BLaER1 treated with 17β-estradiol and CSF1 and Interleukin-3, amounts not matched to agents 10 nM and 100 nM (cell line): ENCODE data around the gene TMEM52B.
"Not testable (repeated sequence)": the region's sequence is repeated elsewhere in the genome, so short reads cannot be mapped to it uniquely, and the experiment has no call there.

Experiments used
- H3K27ac ChIP-seq, 11 experiments: shearing (Covaris generic); formaldehyde crosslinking; 2 replicates each; pipeline ENCODE4 v1.8.1; 2022
- H3K27me3 ChIP-seq, 11 experiments: shearing (Covaris generic); formaldehyde crosslinking; 2 replicates each; pipeline ENCODE4 v1.8.1; 2022
- H3K36me3 ChIP-seq, 11 experiments: shearing (Covaris generic); formaldehyde crosslinking; 2 replicates each; pipeline ENCODE4 v1.8.1; 2022
- H3K4me1 ChIP-seq, 10 experiments: shearing (Covaris generic); formaldehyde crosslinking; 2 replicates each; pipeline ENCODE4 v1.8.1; 2022
- H3K4me2 ChIP-seq, 11 experiments: shearing (Covaris generic); formaldehyde crosslinking; 2 replicates each; pipeline ENCODE4 v1.8.1; 2022
- H3K4me3 ChIP-seq, 10 experiments: shearing (Covaris generic); formaldehyde crosslinking; 2 replicates each; pipeline ENCODE4 v1.8.1; 2022
- H3K9ac ChIP-seq, 11 experiments: shearing (Covaris generic); formaldehyde crosslinking; 2 replicates each; pipeline ENCODE4 v1.8.1; 2022
- H3K9me3 ChIP-seq, 11 experiments: shearing (Covaris generic); formaldehyde crosslinking; replicated peaks in 1 of 11; 2 replicates each; pipeline ENCODE4 v1.8.1; 2022
- H4K20me1 ChIP-seq, 11 experiments: shearing (Covaris generic); formaldehyde crosslinking; 2 replicates each; pipeline ENCODE4 v1.8.1; 2022
- Cebpa-rat ChIP-seq, 11 experiments: shearing (Covaris generic); IDR thresholded peaks; 2 replicates each; pipeline ENCODE4 v1.8.1; 2022

The TMEM52B gene

DNA sequence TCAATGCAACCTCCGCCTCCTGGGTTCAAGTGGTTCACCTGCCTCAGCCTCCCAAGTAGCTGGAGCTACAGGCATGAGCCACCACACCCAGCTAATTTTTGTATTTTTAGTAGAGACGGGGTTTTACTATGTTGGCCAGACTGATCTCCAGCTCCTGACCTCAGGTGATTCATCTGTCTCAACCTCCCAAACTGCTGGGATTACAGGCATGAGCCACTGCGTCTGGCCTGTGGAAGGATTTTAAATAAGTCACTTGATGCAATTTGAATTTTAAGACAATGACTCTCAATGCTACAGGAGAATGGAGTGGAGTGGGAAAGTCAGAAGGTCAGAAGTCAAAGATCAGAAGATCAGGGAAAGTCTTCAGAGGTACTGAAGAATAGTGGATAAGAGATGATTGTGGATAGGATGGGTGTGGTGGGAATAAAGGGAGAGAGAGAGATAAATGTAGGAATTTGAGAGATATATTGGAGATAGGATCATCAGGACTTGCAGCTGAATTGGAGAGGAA lies 15.4 kb downstream of the TMEM52B start:
- no peak overlapping the region for H3K9ac ChIP-seq
- H4K20me1 ChIP-seq, result no peaks in the 10 kb centered on the region
- no peaks in the 10 kb centered on the region for H3K36me3 ChIP-seq
- H3K27me3 ChIP-seq, result peaks cover 0 to 45% (median 0%) of the 10 kb centered on the region in 11 experiments; a peak in 8 of 22 replicates
- H3K27ac ChIP-seq, result no peak overlapping the region
- TF ChIP-seq Cebpa-rat (IDR thresholded peaks at IDR 0.05), result no peak
- H3K4me3 ChIP-seq, result no peak overlapping the region
- peaks cover 13 to 39% (median 31%) of the 10 kb centered on the region in 10 experiments for H3K4me1 ChIP-seq
- peak overlapping the region in 6 of 11 experiments; percentile 38 to 68 (median 50); a peak in 8 of 22 replicates for H3K4me2 ChIP-seq
- H3K9me3 ChIP-seq, result no peaks in the 10 kb centered on the region

DNA sequence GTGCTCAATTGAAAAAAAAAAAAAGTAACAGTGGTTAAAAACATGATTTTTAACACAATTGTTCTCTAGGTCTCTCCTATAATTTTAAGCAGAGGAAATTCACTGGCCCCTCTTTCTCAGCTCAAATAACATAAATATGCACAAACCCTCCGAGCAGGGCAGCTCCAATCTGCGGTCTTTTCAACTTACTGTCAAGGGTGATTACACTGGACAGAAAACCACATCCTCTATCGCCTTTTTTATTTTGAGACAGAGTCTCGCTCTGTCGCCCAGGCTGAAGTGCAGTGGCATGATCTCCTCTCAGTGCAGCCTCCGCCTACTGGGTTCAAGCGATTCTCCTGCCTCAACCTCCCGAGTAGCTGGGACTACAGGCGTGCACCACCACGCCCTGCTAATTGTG lies 17.4 kb downstream of the TMEM52B start:
- Histone ChIP-seq H3K9ac (no peak overlapping the region), H3K4me3 (no peak overlapping the region), H4K20me1 (no peaks in the 10 kb centered on the region), H3K27me3 (peaks cover 0 to 48% (median 0%) of the 10 kb centered on the region in 11 experiments; a peak in 8 of 22 replicates), H3K4me1 (peaks cover 16 to 39% (median 31%) of the 10 kb centered on the region in 10 experiments), H3K36me3 (no peaks in the 10 kb centered on the region), H3K27ac (no peak overlapping the region), H3K4me2 (peak overlapping the region; percentile 61 to 78 (median 68)), H3K9me3 (no peaks in the 10 kb centered on the region)
- no peak for TF ChIP-seq Cebpa-rat (IDR thresholded peaks at IDR 0.05)

DNA sequence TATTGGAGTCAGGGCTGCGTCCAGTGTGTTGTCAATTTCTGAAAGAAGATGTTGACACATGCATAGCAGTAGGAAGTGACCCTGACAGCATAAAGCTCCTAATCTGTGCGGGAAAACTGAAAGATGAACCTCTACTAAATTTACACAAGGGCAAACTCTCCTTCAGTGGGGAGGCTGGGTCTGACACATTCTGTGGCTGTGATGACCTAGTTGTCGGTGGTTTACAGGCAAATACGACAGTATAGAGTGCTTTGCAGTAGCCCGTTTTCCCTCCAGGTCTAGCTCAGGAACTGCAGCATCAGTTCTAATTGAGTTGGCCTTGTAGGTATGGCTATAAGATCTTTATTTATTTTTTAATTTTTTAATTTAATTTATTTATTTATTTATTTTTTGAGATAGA lies 19.0 kb downstream of the TMEM52B start:
- Histone ChIP-seq H3K27me3 (peaks cover 0 to 42% (median 0%) of the 10 kb centered on the region in 11 experiments; a peak in 8 of 22 replicates), H3K27ac (no peak overlapping the region), H3K9me3 (no peaks in the 10 kb centered on the region), H3K4me2 (no peak overlapping the region), H3K36me3 (no peaks in the 10 kb centered on the region), H3K4me1 (peaks cover 16 to 39% (median 31%) of the 10 kb centered on the region in 10 experiments), H3K9ac (no peak overlapping the region), H4K20me1 (no peaks in the 10 kb centered on the region), H3K4me3 (no peak overlapping the region)
- no peak for TF ChIP-seq Cebpa-rat (IDR thresholded peaks at IDR 0.05)

DNA sequence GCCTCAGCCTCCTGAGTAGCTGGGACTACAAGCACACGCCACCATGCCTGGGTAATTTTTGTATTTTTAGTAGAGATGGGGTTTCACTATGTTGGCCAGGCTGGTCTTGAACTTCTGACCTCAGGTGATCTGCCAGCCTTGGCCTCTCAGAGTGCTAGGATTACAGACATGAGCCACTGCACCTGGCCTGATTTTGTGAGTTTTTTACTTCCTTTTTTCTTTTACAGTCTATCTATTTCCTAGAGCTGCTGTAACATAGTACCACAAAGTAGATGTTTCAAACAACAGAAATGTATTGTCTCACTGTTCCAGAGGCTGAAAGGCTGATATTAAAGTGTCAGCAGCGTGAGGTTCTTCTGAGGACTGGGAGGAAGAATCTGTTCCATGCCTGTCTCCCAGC lies 25.7 kb downstream of the TMEM52B start:
- peaks cover 0 to 10% (median 0%) of the 10 kb centered on the region in 10 experiments; a peak in 5 of 20 replicates for H3K4me1 ChIP-seq
- H3K36me3 ChIP-seq, H3K9ac ChIP-seq, H3K9me3 ChIP-seq, H3K4me3 ChIP-seq, H3K4me2 ChIP-seq, H3K27ac ChIP-seq, H4K20me1 ChIP-seq, H3K27me3 ChIP-seq: not testable (repeated sequence)

DNA sequence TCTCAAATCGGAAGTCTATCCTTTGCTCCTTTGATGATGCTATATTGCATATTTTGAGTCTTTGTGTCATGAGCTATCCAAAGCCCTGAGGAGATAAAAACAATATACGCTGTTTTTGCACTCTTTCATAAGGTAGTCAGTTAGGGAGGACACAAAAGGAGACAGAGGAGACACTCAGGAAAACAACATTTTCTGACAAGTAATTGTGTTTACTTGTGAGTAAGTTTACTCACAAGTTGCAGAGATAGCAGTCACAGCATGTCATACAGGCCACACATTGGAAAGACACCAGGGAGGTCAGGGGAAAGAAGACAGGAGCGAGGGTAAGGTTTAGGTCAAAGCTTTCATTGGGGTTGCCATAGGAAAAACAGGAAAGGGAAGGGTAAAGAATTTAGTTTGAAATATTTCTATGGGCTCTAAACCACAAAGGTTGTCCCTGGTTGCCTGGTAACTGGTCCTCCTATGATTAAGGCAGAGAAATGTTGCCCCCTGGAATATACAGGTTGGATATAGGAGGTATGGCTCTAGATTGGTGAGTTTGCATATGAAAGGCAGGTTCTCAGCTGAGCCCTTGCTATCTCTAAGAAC lies 26.5 kb downstream of the TMEM52B start:
- H3K4me3 ChIP-seq, result no peak overlapping the region
- peaks cover 0 to 5% (median 0%) of the 10 kb centered on the region in 11 experiments; a peak in 2 of 22 replicates for H3K9me3 ChIP-seq
- TF ChIP-seq Cebpa-rat (IDR thresholded peaks at IDR 0.05), result no peak
- H3K4me1 ChIP-seq, result peaks cover 0 to 10% (median 0%) of the 10 kb centered on the region in 10 experiments; a peak in 5 of 20 replicates
- no peak overlapping the region for H3K27ac ChIP-seq
- no peak overlapping the region for H3K4me2 ChIP-seq
- no peak overlapping the region for H3K9ac ChIP-seq
- H3K36me3 ChIP-seq, result no peaks in the 10 kb centered on the region
- no peaks in the 10 kb centered on the region for H4K20me1 ChIP-seq
- no peaks in the 10 kb centered on the region for H3K27me3 ChIP-seq

DNA sequence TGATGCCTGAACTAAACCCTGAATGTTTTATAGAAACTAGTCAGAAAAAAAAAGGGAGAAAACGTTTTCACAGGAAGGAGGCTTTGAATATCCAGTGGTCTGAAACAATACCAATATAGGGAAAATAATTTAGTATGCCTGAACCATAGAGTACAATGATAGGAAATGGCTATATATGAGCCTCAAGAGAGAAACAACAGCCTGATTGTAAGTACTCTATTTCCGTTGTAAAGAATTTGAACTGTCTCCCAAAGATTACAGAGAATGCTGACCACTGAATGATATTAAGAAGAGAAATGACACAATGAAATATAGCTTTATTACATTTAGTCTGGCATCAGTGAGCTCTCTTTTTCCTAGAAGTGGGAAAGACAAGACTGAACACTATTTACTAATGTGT lies 28.3 kb downstream of the TMEM52B start:
- H4K20me1 ChIP-seq, result no peaks in the 10 kb centered on the region
- no peak for TF ChIP-seq Cebpa-rat (IDR thresholded peaks at IDR 0.05)
- H3K4me2 ChIP-seq, result no peak overlapping the region
- H3K9me3 ChIP-seq, result peaks cover 0 to 6% (median 0%) of the 10 kb centered on the region in 11 experiments; a peak in 2 of 22 replicates
- no peak overlapping the region for H3K27ac ChIP-seq
- H3K4me1 ChIP-seq, result peaks cover 0 to 6% (median 0%) of the 10 kb centered on the region in 10 experiments; a peak in 4 of 20 replicates
- no peak overlapping the region for H3K9ac ChIP-seq
- H3K36me3 ChIP-seq, result no peaks in the 10 kb centered on the region
- H3K4me3 ChIP-seq, result no peak overlapping the region
- H3K27me3 ChIP-seq, result no peaks in the 10 kb centered on the region

DNA sequence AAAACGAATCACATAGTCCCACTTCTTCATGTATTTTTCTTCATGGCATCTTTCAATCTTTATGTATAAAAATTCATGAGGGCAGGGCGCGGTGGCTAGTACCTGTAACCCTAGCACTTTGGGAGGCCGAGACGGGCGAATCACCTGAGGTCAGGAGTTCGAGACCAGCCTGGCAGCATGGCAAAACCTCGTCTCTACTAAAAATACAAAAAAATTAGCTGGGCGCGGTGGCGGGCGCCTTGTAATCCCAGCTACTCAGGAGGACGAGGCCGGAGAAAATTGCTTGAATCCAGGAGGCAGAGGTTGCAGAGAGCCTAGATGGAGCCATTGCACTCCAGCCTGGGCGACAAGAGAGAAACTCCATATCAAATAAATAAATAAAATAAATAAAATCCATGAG lies 31.4 kb downstream of the TMEM52B start:
- Histone ChIP-seq H4K20me1 (peaks cover 0 to 14% (median 0%) of the 10 kb centered on the region in 11 experiments; a peak in 4 of 22 replicates), H3K9ac (no peak overlapping the region), H3K4me3 (no peak overlapping the region), H3K9me3 (peaks cover 0 to 6% (median 0%) of the 10 kb centered on the region in 11 experiments; a peak in 2 of 22 replicates), H3K36me3 (no peaks in the 10 kb centered on the region), H3K4me2 (no peak overlapping the region), H3K4me1 (peaks cover 12 to 20% (median 15%) of the 10 kb centered on the region in 10 experiments), H3K27me3 (peaks cover 0 to 7% (median 0%) of the 10 kb centered on the region in 11 experiments; a peak in 2 of 22 replicates), H3K27ac (no peak overlapping the region)
- TF ChIP-seq Cebpa-rat (IDR thresholded peaks at IDR 0.05), result no peak

DNA sequence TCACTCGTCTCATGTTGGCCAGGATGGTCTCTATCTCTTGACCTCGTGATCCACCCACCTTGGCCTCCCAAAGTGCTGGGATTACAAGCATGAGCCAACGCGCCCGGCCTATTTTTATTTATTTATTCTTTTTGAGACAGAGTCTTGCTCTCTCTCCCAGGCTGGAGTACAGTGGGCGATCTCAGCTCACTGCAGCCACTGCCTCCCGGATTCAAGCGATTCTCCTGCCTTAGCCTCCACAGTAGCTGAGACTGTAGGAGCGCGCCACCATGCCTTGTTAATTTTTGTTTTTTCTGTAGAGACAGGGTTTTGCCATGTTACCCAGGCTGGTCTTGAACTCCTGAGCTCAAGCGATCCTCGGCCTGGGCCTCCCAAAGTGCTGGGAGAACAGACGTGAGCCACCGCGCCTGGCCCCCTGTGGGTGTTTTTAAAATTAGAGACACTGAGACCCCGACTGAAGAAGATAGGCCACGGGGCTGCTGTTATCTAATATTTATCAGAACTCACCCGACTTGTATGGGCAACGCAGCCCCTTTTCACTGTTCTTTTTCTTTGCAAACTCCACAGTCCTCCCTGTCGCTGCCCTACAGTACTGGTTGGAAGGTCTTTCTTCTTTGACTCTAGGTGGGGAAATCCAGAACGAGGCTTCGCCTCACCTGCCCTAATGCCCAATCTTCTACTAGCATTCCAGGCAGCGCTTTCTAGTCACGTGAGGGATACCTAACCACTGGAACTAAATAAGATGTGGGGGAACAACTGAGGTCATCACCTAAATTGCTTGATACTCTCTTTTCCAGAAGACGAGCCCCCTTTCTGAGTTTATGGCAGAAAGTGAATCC lies 32.5 kb downstream of the TMEM52B start:
- Histone ChIP-seq H3K27me3 (peaks cover 0 to 7% (median 0%) of the 10 kb centered on the region in 11 experiments; a peak in 2 of 22 replicates), H3K27ac (peak overlapping the region in 5 of 11 experiments; percentile 34 to 95 (median 89); a peak in 5 of 22 replicates), H3K9me3 (peaks cover 0 to 6% (median 0%) of the 10 kb centered on the region in 11 experiments; a peak in 2 of 22 replicates), H4K20me1 (peaks cover 0 to 25% (median 0%) of the 10 kb centered on the region in 11 experiments; a peak in 4 of 22 replicates), H3K4me1 (peaks cover 12 to 20% (median 16%) of the 10 kb centered on the region in 10 experiments), H3K36me3 (no peaks in the 10 kb centered on the region), H3K4me3 (no peak overlapping the region), H3K9ac (peak overlapping the region in 1 of 11 experiments; percentile 95; a peak in 1 of 22 replicates), H3K4me2 (peak overlapping the region in 2 of 11 experiments; percentile 88 to 97; a peak in 5 of 22 replicates)
- TF ChIP-seq Cebpa-rat (IDR thresholded peaks at IDR 0.05), result no peak
